ENCODE results near the gene PLAGL2.

PLAGL2 gene

GRCh38 chr20:32153156-32153665 lies 54.3 kb downstream of the PLAGL2 start:
- H3K27me3 ChIP-seq (ENCODE audit: control insufficient read depth, insufficient read depth, low read length), result no peaks in the 10 kb centered on the region
- no peak overlapping the region for H3K4me2 ChIP-seq (ENCODE audit: low read length)
- H3K36me3 ChIP-seq (ENCODE audit: insufficient read depth, low read length), result peaks cover 59% of the 10 kb centered on the region
- H3K9me3 ChIP-seq (replicated peaks; ENCODE audit: low read length), result no peaks in the 10 kb centered on the region
- H3K4me3 ChIP-seq (ENCODE audit: low read length), result no peak overlapping the region
- H3K9ac ChIP-seq (ENCODE audit: low read depth, low read length), result no peak overlapping the region
- H3K4me1 ChIP-seq (ENCODE audit: control insufficient read depth, insufficient read depth, low read length), result peaks cover 13% of the 10 kb centered on the region

GRCh38 chr20:32152421-32153155 lies 55.0 kb downstream of the PLAGL2 start:
- Histone ChIP-seq H3K4me1 (ENCODE audit: control insufficient read depth, insufficient read depth, low read length) (peaks cover 13% of the 10 kb centered on the region), H3K9me3 (replicated peaks; ENCODE audit: low read length) (no peaks in the 10 kb centered on the region), H3K27me3 (ENCODE audit: control insufficient read depth, insufficient read depth, low read length) (no peaks in the 10 kb centered on the region), H3K4me3 (ENCODE audit: low read length) (no peak overlapping the region), H3K4me2 (ENCODE audit: low read length) (no peak overlapping the region), H3K36me3 (ENCODE audit: insufficient read depth, low read length) (peaks cover 56% of the 10 kb centered on the region), H3K9ac (ENCODE audit: low read depth, low read length) (no peak overlapping the region)

GRCh38 chr20:32150291-32150848 lies 57.2 kb downstream of the PLAGL2 start:
- Histone ChIP-seq H3K4me2 (ENCODE audit: low read length) (no peak overlapping the region), H3K27me3 (ENCODE audit: control insufficient read depth, insufficient read depth, low read length) (no peaks in the 10 kb centered on the region), H3K36me3 (ENCODE audit: insufficient read depth, low read length) (peaks cover 64% of the 10 kb centered on the region), H3K9ac (ENCODE audit: low read depth, low read length) (no peak overlapping the region), H3K4me3 (ENCODE audit: low read length) (no peak overlapping the region), H3K9me3 (replicated peaks; ENCODE audit: low read length) (no peaks in the 10 kb centered on the region), H3K4me1 (ENCODE audit: control insufficient read depth, insufficient read depth, low read length) (peaks cover 9% of the 10 kb centered on the region)

GRCh38 chr20:32149566-32150170 lies 57.9 kb downstream of the PLAGL2 start:
- Histone ChIP-seq H3K4me1 (ENCODE audit: control insufficient read depth, insufficient read depth, low read length) (peaks cover 2% of the 10 kb centered on the region), H3K9ac (ENCODE audit: low read depth, low read length) (no peak overlapping the region), H3K4me3 (ENCODE audit: low read length) (no peak overlapping the region), H3K27me3 (ENCODE audit: control insufficient read depth, insufficient read depth, low read length) (no peaks in the 10 kb centered on the region), H3K4me2 (ENCODE audit: low read length) (no peak overlapping the region), H3K36me3 (ENCODE audit: insufficient read depth, low read length) (peaks cover 67% of the 10 kb centered on the region), H3K9me3 (replicated peaks; ENCODE audit: low read length) (no peaks in the 10 kb centered on the region)

GRCh38 chr20:32144898-32145662 lies 62.5 kb downstream of the PLAGL2 start:
- no peak overlapping the region for H3K4me3 ChIP-seq (ENCODE audit: low read length)
- H3K27me3 ChIP-seq (ENCODE audit: control insufficient read depth, insufficient read depth, low read length), result no peaks in the 10 kb centered on the region
- H3K36me3 ChIP-seq (ENCODE audit: insufficient read depth, low read length), result peaks cover 69% of the 10 kb centered on the region

GRCh38 chr20:32142991-32143390 lies 64.6 kb downstream of the PLAGL2 start:
- Histone ChIP-seq H3K4me2 (ENCODE audit: low read length) (no peak overlapping the region), H3K9ac (ENCODE audit: low read depth, low read length) (no peak overlapping the region), H3K4me3 (ENCODE audit: low read length) (no peak overlapping the region), H3K9me3 (replicated peaks; ENCODE audit: low read length) (no peaks in the 10 kb centered on the region), H3K36me3 (ENCODE audit: insufficient read depth, low read length) (peaks cover 73% of the 10 kb centered on the region), H3K4me1 (ENCODE audit: control insufficient read depth, insufficient read depth, low read length) (no peaks in the 10 kb centered on the region), H3K27me3 (ENCODE audit: control insufficient read depth, insufficient read depth, low read length) (no peaks in the 10 kb centered on the region)

More at GRCh38 chr20:32144898-32145662, 62.5 kb downstream of the PLAGL2 start:
- H3K9ac ChIP-seq (ENCODE audit: low read depth, low read length), result no peak overlapping the region
- H3K4me2 ChIP-seq (ENCODE audit: low read length), result no peak overlapping the region
- H3K9me3 ChIP-seq (replicated peaks; ENCODE audit: low read length), result no peaks in the 10 kb centered on the region
- H3K4me1 ChIP-seq (ENCODE audit: control insufficient read depth, insufficient read depth, low read length), result no peaks in the 10 kb centered on the region
